HG03135 (cell line): ENCODE measurements around the gene SOX11.
"Not testable (repeated sequence)": the region's sequence is repeated elsewhere in the genome, so short reads cannot be mapped to it uniquely, and the experiment has no call there.

Experiments used
- ATAC-seq: cut with Tn5 transposase; IDR thresholded peaks from one replicate; pipeline ENCODE4 v1.9.1; 2021; ENCODE audit warnings: mild to moderate bottlenecking, moderate library complexity; ENCODE audit not compliant: unreplicated experiment

SOX11 gene

GRCh38 chr2:5691985-5692529 is at the start of gene SOX11:
Gene SOX11, plus strand, starts transcription at chr2:5692384. Its CDS starts 338 bp downstream, at chr2:5692722.
- ATAC-seq = no peak

DNA sequence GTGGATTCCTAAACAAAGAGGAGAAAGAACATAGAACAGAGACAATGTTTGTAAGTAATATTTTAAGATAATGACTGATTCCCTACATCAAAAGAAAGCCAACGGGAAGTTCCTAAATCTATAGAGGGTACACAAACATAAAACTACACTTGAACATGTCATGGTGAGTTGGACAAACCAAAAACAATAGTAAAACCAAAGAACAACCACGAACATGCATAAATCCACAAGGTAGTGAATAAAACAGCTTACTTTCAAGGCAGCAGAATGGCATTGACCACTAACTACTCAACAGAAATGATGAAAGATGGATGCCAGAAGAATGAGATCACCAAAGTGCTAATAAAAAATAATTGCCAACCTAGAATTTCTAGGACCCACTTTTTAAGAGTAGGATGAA is 39.5 kb upstream of the SOX11 start:
- not testable (repeated sequence) for ATAC-seq

- not testable (repeated sequence) for ATAC-seq
These were observed 38.4 kb upstream of the SOX11 start for GRCh38 chr2:5653756-5654155.

DNA sequence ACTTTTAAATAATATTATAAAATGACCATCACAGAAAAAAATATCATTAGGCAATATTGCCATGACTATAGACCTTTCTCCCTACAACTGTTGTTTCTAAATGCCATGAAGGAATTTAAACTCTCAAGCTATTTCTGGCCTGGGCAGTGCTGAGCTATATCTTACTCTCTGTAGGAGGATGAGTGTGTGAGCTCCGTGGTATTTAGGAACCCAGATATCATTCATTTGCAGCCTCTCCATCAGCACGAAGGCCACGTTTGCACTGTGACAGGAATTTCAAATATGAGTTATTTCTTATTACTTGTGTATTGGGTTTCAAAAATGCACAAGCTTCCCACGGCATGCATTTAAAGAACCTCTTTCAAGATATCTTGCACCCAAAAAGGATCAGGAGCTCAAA is 35.0 kb upstream of the SOX11 start:
- no peak for ATAC-seq

DNA sequence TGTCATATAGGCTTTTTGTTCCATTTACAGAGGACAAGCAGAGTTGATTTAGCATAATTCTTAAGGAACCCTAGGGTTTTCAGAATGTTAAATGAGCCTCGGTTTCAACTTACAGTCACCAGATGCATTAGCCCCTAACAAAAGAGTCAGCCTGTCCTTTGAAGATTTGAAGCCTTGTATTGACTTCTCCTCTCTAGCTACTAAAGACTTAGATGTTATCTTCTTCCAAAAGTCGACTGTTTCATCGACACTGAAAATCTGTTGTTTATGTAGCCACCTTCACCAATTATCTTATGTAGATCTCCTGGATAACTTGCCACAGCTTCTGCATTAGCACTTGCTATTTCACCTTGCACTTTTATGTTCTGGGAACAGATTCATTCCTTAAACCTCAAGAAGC is 31.6 kb upstream of the SOX11 start:
- ATAC-seq = no peak

DNA sequence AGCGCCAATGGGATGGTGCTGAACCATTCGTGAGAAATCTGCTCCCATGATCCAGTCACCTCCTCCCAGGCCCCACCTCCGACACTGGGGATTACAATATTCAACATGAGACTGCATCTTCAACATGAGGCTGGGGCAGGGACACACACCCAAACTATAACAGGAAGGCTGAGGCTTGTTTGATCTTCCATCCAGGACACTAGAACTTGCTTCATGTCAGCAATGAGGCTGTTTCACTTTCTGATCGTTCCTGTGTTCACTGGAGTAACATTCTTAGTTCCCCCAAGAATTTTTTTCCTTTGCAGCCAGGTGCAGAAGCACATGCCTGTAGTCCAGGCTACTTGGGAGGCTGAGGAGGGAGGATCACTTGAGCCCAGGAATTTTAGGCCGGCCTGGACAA is 30.8 kb upstream of the SOX11 start:
- no peak for ATAC-seq

DNA sequence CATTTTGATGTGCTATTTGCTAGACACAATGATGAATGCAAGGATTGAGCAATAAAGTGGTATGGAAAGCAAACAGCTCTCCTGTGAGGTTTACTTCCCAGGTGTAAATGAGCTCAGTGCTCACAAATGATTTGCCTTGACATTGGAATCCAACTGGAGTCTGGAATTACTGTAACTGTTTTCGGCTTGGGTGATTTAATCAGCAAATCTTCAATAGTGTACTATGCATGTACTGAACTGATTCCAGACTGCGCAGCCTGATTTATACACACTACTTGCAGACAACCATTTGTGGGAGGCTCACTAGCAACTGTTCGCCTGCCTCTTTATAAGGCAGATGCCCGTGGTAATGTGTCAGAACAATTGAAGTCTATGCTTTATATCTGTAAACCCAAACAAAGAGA is 27.9 kb upstream of the SOX11 start:
- no peak for ATAC-seq

GRCh38 chr2:5665066-5665465 is 27.1 kb upstream of the SOX11 start:
- no peak for ATAC-seq

GRCh38 chr2:5666798-5667197 is 25.4 kb upstream of the SOX11 start:
- ATAC-seq = no peak

GRCh38 chr2:5667655-5668054 is 24.5 kb upstream of the SOX11 start:
- not testable (repeated sequence) for ATAC-seq

DNA sequence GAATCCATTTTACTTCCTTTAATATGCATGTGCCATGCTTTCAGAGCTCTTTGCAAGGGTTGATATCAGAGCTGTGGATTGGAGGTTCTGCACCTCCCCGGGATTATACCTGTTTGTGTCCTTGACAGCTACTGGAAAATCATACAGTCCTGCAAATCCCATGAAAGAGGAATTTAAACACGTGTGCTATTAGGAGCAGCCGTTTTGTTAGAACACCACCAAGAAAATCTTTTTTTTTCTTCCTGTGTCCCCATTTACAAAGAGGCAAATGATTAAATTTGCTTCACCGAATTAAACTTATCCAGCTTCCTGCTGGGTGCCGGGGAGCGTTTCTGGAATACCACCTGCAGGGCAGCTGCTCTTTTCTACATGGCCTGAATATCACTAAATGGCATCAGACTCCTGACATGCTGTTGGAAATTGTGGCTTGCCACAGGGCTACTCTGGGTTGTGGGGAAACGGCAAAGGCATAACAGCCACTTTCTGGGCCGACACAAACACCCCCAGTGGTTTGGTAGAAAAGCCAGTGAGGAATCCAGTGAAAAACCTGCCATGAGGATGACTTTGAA is 23.4 kb upstream of the SOX11 start:
- ATAC-seq = no peak

- no peak for ATAC-seq
These were observed 19.4 kb upstream of the SOX11 start for GRCh38 chr2:5672749-5673144.

DNA sequence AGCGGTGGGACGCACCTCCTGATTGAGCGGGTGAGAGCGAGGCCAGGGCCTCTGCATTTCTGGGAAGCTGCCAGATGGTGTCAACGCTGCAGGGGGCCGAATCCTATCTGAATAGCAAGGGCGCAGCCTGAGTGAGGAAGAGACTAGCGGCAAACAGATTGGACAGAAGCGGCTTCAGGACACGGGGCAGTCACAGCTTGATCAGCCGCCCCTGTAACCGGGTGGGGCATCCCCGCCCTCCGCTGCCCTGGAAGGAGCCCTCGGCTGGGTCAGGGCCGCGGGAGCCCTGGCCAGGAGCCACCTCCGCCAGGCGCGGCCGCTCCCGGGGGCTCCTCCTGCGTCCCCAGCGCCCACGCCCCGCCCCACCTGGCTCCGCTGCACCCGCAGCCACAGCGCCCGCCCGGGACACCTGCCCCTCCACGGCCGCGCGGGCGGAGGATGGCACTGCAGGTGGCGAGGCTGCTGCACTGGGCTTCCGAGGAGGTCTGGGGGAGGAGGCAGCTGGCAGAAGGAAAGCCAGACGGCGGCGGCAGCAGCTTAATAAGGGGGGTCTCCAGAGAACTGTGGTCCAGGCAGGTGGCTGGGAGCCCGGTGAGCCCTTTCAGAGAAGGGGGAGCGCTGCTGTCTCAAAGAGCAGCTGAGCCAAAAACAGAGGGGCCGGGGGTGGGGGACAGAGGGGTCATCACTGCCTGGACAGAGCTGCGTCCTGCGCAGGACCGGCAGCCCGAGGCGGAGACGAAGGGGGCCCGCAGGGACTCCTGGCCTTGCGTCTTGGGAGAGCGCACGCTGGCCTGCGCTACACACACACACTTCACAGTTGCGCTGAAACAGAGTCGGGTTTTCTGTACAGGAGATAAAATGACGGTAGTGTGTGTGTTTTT is 18.8 kb upstream of the SOX11 start:
- ATAC-seq = no peak

DNA sequence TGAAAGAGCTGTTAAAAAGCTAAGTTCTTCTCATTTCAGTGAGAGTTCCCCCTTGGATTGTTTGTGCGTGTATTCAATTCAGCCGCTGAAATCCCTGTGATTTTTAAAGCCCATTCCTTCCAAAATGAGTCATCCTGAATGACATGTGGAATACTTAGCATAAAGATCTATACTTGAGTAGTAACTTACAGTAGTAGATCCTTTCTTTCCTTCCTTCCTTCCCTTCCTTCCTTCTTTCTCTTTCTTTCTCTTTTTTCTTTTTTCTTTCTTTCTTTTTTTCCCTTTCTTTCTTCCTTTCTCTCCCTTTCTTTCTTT is 18.2 kb upstream of the SOX11 start:
- ATAC-seq = no peak

DNA sequence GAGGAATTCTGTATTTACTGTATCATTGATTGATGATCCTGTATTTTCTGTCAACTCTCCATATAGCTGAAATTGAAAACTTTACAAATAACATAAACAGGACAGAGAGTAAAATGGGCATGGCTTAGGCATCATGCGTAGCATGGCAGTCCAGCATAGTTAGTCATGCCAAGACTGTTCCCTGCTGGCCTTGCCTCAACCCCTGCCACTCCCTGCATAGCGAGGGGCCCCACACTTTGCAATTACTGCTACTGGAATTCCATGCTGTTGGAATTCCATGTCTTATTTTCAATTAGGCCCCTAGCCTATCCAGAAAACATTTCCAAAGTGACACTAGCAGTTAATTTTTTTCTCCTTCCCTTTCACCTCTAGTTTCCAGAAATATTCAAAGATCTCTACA is 15.1 kb upstream of the SOX11 start:
- ATAC-seq = no peak

GRCh38 chr2:5683471-5683870 is 8.7 kb upstream of the SOX11 start:
- no peak for ATAC-seq

DNA sequence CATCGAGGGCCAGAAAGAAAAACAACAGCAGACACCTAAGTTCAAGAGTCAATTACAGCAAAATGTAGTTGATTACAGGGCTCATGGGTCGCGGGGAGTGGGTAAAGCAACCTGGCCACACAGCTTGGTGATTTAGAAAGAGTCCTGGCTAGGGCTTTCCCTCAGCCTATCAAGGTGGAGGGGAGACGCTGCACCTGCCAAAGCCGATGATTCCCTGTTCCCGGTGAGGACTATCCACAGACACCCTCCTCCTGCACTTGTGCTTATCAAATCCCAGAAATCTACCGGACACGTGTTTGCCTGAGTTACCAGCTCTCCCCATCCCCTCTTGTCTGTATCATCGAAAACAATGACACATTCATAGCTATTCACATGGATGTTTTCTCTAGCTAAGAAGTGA is 7.0 kb upstream of the SOX11 start:
- no peak for ATAC-seq

GRCh38 chr2:5686068-5686467 is 6.1 kb upstream of the SOX11 start:
- no peak for ATAC-seq

GRCh38 chr2:5686536-5686935 is 5.6 kb upstream of the SOX11 start:
- ATAC-seq = no peak

DNA sequence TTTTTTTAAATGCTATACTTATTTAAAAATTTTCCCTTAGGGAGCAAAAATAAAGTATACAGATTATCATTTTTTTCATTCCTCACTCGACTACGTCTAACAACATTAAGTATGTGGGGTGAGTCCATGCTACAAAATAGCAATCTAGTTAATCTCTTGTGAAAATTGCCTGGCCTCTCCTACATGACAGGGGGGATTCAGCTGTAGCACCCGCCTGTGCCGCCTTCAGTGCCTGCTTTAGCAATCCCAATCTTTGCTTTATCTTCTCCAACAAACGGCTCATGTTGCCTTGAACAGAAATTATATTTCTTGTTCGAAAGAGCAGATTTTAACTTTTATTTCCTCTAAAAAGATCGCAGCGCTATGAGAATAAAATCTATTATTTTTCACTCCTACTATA is 2.4 kb upstream of the SOX11 start:
- ATAC-seq = no peak

DNA sequence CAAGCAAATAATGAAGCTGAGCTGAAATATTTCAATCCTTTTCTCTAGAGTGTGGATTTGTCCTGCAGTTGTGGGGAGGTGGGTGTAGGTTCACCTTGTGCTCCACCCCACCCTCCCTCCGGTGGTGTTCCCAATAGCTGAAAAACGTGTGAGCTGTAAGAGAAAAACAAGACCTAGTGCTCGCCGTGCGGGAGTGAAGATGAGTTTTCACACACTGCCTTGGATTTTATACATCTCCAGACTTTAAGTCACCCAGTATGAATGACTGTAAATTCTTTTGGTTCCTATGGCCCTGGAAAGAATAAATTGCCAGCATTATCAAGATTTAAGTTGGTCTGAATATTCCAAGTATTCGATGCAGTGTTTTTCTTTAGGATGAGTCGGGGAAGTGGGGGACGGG is 1.9 kb upstream of the SOX11 start:
- ATAC-seq = no peak

DNA sequence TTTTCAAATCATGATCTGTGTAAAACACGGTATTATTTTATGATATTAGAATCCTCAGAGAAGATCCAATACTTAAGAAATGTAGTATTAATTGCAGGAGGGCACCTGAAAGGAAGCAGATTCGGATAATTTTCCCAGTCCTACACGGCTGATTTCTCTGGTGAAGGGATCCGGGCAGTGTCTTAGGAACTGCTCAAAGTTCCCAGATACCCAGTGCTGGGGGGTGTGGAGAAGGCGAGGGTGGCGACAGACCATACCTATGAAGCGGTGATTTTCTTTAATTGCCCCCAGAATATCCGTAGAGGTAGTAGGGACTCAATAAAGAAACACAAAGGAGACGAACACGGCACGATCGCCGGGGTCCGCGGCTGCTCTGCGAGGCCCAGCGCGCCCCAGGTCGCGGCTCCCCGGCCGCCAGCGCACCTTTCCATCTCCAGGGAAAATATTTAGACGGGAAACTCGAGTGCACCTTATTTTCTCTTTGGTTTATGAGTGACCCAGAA is 1.4 kb upstream of the SOX11 start:
- ATAC-seq = no peak
